Progenitor cell of endocrine pancreas (in vitro differentiated cells): ENCODE data around the gene SORL1. TPM values are rescaled to one million over a fixed set of nuclear protein-coding genes. Genes with fewer than 3 reads are reported as not detected.

Experiments used
- DNase-seq: peaks from one replicate; pipeline ENCODE4 v3.0.0; 2021; ENCODE audit warnings: low spot score; ENCODE audit not compliant: unreplicated experiment
- H3K27ac Mint-ChIP-seq: 2 replicates; pipeline ENCODE4 v1.8.0; 2021; ENCODE audit warnings: mild to moderate bottlenecking, moderate library complexity, mixed read lengths
- H3K27me3 Mint-ChIP-seq: 2 replicates; pipeline ENCODE4 v1.8.0; 2021; ENCODE audit warnings: mixed read lengths
- H3K36me3 Mint-ChIP-seq: 2 replicates; pipeline ENCODE4 v1.8.0; 2022; ENCODE audit warnings: mixed read lengths; ENCODE audit not compliant: insufficient read depth
- H3K4me1 Mint-ChIP-seq: 2 replicates; pipeline ENCODE4 v1.8.0; 2021; ENCODE audit warnings: low read depth, mixed read lengths
- H3K4me3 Mint-ChIP-seq: 2 replicates; pipeline ENCODE4 v1.8.0; 2021; ENCODE audit warnings: low read depth, mild to moderate bottlenecking, moderate library complexity, mixed read lengths
- H3K9me3 Mint-ChIP-seq: 2 replicates; pipeline ENCODE4 v1.8.0; 2021; ENCODE audit warnings: low read depth, mixed read lengths
- CTCF ChIP-seq: fragments of 200-600 bp; sonication (generic); IDR thresholded peaks from one replicate; pipeline ENCODE4 v1.5.0; 2021; ENCODE audit warnings: antibody characterized with exemption, mild to moderate bottlenecking; ENCODE audit not compliant: unreplicated experiment
- total RNA-seq: library from RNA; stranded (reverse); gene quantifications from 2 replicates; pipeline ENCODE4 v1.2.1, GENCODE V29; 2021

The SORL1 gene
- total RNA-seq, 1 donor from 2014 or later, result 31.8 TPM

- no peak for TF ChIP-seq CTCF
- DNase-seq, result no peak
- H3K36me3 Mint-ChIP-seq, result peaks cover 17% of the 10 kb centered on the region
- H3K9me3 Mint-ChIP-seq, result no peaks in the 10 kb centered on the region
- H3K4me1 Mint-ChIP-seq, result peaks cover 4% of the 10 kb centered on the region
- H3K27ac Mint-ChIP-seq, result no peak overlapping the region
- no peak overlapping the region for H3K4me3 Mint-ChIP-seq
- H3K27me3 Mint-ChIP-seq, result no peaks in the 10 kb centered on the region
Observed at GRCh38 chr11:121488641-121489040, 36.5 kb downstream of the SORL1 start.

- Mint-ChIP-seq H3K9me3 (no peaks in the 10 kb centered on the region), H3K4me3 (no peak overlapping the region), H3K27me3 (no peaks in the 10 kb centered on the region), H3K36me3 (peaks cover 19% of the 10 kb centered on the region), H3K4me1 (peaks cover 4% of the 10 kb centered on the region), H3K27ac (no peak overlapping the region)
- no peak for TF ChIP-seq CTCF
- no peak for DNase-seq
Observed at GRCh38 chr11:121489823-121490222, 37.7 kb downstream of the SORL1 start.

GRCh38 chr11:121494355-121495099 is 42.4 kb downstream of the SORL1 start:
- Mint-ChIP-seq H3K27me3 (no peaks in the 10 kb centered on the region), H3K27ac (no peak overlapping the region), H3K36me3 (peaks cover 36% of the 10 kb centered on the region), H3K4me1 (peaks cover 3% of the 10 kb centered on the region), H3K9me3 (no peaks in the 10 kb centered on the region), H3K4me3 (no peak overlapping the region)
- no peak for TF ChIP-seq CTCF
- DNase-seq, result no peak

GRCh38 chr11:121497176-121497998 is 45.3 kb downstream of the SORL1 start:
- no peak overlapping the region for H3K4me3 Mint-ChIP-seq
- peaks cover 3% of the 10 kb centered on the region for H3K9me3 Mint-ChIP-seq
- no peaks in the 10 kb centered on the region for H3K27me3 Mint-ChIP-seq
- peaks cover 6% of the 10 kb centered on the region for H3K4me1 Mint-ChIP-seq
- peaks cover 38% of the 10 kb centered on the region for H3K36me3 Mint-ChIP-seq
- no peak for DNase-seq
- H3K27ac Mint-ChIP-seq, result no peak overlapping the region
- no peak for TF ChIP-seq CTCF

GRCh38 chr11:121499405-121499804 is 47.3 kb downstream of the SORL1 start:
- H3K4me3 Mint-ChIP-seq, result no peak overlapping the region
- H3K4me1 Mint-ChIP-seq, result peaks cover 6% of the 10 kb centered on the region
- no peaks in the 10 kb centered on the region for H3K27me3 Mint-ChIP-seq
- no peak overlapping the region for H3K27ac Mint-ChIP-seq
- no peak for TF ChIP-seq CTCF
- peaks cover 40% of the 10 kb centered on the region for H3K36me3 Mint-ChIP-seq
- no peak for DNase-seq
- H3K9me3 Mint-ChIP-seq, result peaks cover 3% of the 10 kb centered on the region
